Tibial artery (tissue), 4 donors: ENCODE data around the gene PRDM2.

Source experiments
- DNase-seq, 2 donors: peaks; one replicate each; pipeline ENCODE4 v3.0.0-alpha.2; 2019
- H3K27ac ChIP-seq, 2 donors: fragments of 200-600 bp; sonication (generic) in 1 of 2; 1 replicate in 1 of 2; 2 replicates in 1 of 2; pipeline ENCODE4 v1.5.1; 2018 to 2019; ENCODE audit warnings: mild to moderate bottlenecking in 1 of 2
- H3K27me3 ChIP-seq, 2 donors: fragments of 200-600 bp; sonication (generic) in 1 of 2; one replicate each; pipeline versions ENCODE4 v1.5.1 to v1.6.0; 2016 to 2019
- H3K36me3 ChIP-seq, 3 donors: fragments of 200-600 bp; sonication (generic) in 2 of 3; one replicate each; pipeline ENCODE4 v1.5.1; 2016 to 2019; ENCODE audit warnings: mild to moderate bottlenecking in 2 of 3
- H3K4me1 ChIP-seq, 4 donors: fragments of 200-600 bp; sonication (generic) in 2 of 4; 1 replicate in 3 of 4; 2 replicates in 1 of 4; pipeline ENCODE4 v1.5.1; 2016 to 2019
- H3K4me3 ChIP-seq, 2 donors: fragments of 200-600 bp; sonication (generic) in 1 of 2; 1 replicate in 1 of 2; 2 replicates in 1 of 2; pipeline ENCODE4 v1.5.1; 2018 to 2019; ENCODE audit warnings: mild to moderate bottlenecking in 2 of 2
- H3K9me3 ChIP-seq, 3 donors: fragments of 200-600 bp; sonication (generic) in 1 of 3; one replicate each; pipeline ENCODE4 v1.5.1; 2016 to 2019
- intact Hi-C: fragments of 100-400 bp; cut with DNase I; formaldehyde crosslinking; loops from one replicate; pipeline ENCODE4 v1.15.0; 2023; ENCODE audit warnings: low total_unique reads
- TF ChIP-seq, protein P1 (sequence below), 2 experiments: fragments of 200-600 bp in 1 of 2; fragments of 450-650 bp in 1 of 2; IDR thresholded peaks; one replicate each; pipeline ENCODE4 v1.5.1; 2017 to 2019; ENCODE audit warnings: antibody characterized with exemption in 2 of 2, mild to moderate bottlenecking in 1 of 2, moderate library complexity in 1 of 2

PRDM2 gene

GRCh38 chr1:13779930-13780329, 79.9 kb downstream of the PRDM2 start:
- peaks cover 40 to 68% (median 51%) of the 10 kb centered on the region in 3 donors for H3K36me3 ChIP-seq
- DNase-seq, result no peak
- H3K9me3 ChIP-seq, result no peaks in the 10 kb centered on the region
- intact Hi-C loops, result no loop called here
- H3K27ac ChIP-seq, result no peak overlapping the region
- peaks cover 0 to 34% (median 13%) of the 10 kb centered on the region in 4 donors for H3K4me1 ChIP-seq
- no peak overlapping the region for H3K4me3 ChIP-seq
- TF ChIP-seq, protein P1, sequence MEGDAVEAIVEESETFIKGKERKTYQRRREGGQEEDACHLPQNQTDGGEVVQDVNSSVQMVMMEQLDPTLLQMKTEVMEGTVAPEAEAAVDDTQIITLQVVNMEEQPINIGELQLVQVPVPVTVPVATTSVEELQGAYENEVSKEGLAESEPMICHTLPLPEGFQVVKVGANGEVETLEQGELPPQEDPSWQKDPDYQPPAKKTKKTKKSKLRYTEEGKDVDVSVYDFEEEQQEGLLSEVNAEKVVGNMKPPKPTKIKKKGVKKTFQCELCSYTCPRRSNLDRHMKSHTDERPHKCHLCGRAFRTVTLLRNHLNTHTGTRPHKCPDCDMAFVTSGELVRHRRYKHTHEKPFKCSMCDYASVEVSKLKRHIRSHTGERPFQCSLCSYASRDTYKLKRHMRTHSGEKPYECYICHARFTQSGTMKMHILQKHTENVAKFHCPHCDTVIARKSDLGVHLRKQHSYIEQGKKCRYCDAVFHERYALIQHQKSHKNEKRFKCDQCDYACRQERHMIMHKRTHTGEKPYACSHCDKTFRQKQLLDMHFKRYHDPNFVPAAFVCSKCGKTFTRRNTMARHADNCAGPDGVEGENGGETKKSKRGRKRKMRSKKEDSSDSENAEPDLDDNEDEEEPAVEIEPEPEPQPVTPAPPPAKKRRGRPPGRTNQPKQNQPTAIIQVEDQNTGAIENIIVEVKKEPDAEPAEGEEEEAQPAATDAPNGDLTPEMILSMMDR (IDR thresholded peaks at IDR 0.05), result no peak
- no peaks in the 10 kb centered on the region for H3K27me3 ChIP-seq

DNA sequence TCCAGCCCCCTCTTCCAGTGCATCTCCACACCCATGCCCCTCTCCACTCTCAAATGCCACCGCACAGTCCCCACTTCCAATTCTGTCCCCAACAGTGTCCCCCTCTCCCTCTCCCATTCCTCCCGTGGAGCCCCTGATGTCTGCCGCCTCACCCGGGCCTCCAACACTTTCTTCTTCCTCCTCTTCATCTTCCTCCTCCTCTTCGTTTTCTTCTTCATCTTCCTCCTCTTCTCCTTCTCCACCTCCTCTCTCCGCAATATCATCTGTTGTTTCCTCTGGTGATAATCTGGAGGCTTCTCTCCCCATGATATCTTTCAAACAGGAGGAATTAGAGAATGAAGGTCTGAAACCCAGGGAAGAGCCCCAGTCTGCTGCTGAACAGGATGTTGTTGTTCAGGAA, 80.8 kb downstream of the PRDM2 start:
- H3K36me3 ChIP-seq, result peaks cover 32 to 63% (median 46%) of the 10 kb centered on the region in 3 donors
- H3K4me3 ChIP-seq, result no peak overlapping the region
- no peak overlapping the region for H3K27ac ChIP-seq
- DNase-seq, result no peak
- peaks cover 0 to 40% (median 10%) of the 10 kb centered on the region in 4 donors for H3K4me1 ChIP-seq
- intact Hi-C loops, result no loop called here
- no peaks in the 10 kb centered on the region for H3K9me3 ChIP-seq
- no peaks in the 10 kb centered on the region for H3K27me3 ChIP-seq
- TF ChIP-seq, protein P1 (IDR thresholded peaks at IDR 0.05), result no peak

DNA sequence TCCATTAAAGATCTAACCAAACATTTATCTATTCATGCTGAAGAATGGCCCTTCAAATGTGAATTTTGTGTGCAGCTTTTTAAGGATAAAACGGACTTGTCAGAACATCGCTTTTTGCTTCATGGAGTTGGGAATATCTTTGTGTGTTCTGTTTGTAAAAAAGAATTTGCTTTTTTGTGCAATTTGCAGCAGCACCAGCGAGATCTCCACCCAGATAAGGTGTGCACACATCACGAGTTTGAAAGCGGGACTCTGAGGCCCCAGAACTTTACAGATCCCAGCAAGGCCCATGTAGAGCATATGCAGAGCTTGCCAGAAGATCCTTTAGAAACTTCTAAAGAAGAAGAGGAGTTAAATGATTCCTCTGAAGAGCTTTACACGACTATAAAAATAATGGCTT, 81.2 kb downstream of the PRDM2 start:
- DNase-seq, result no peak
- Histone ChIP-seq H3K4me1 (peaks cover 0 to 40% (median 10%) of the 10 kb centered on the region in 4 donors), H3K36me3 (peaks cover 27 to 59% (median 42%) of the 10 kb centered on the region in 3 donors), H3K27ac (no peak overlapping the region), H3K27me3 (no peaks in the 10 kb centered on the region), H3K4me3 (no peak overlapping the region), H3K9me3 (no peaks in the 10 kb centered on the region)
- intact Hi-C loops, result no loop called here
- TF ChIP-seq, protein P1 (IDR thresholded peaks at IDR 0.05), result no peak

GRCh38 chr1:13781907-13782633, 82.1 kb downstream of the PRDM2 start:
- no peaks in the 10 kb centered on the region for H3K9me3 ChIP-seq
- H3K4me1 ChIP-seq, result peaks cover 0 to 40% (median 10%) of the 10 kb centered on the region in 4 donors
- peak overlapping the region; percentile 13 to 15 for H3K4me3 ChIP-seq
- intact Hi-C loops, result no loop called here
- DNase-seq, result no peak
- TF ChIP-seq, protein P1 (IDR thresholded peaks at IDR 0.05), result no peak
- H3K27me3 ChIP-seq, result no peaks in the 10 kb centered on the region
- H3K27ac ChIP-seq, result peak overlapping the region; percentile 9 to 27
- H3K36me3 ChIP-seq, result peaks cover 20 to 56% (median 33%) of the 10 kb centered on the region in 3 donors

GRCh38 chr1:13782634-13783360, 82.8 kb downstream of the PRDM2 start:
- H3K4me3 ChIP-seq, result peak overlapping the region; percentile 13 to 15
- DNase-seq, result no peak
- TF ChIP-seq, protein P1 (IDR thresholded peaks at IDR 0.05), result no peak
- H3K4me1 ChIP-seq, result peaks cover 0 to 40% (median 10%) of the 10 kb centered on the region in 4 donors
- H3K36me3 ChIP-seq, result peaks cover 15 to 49% (median 26%) of the 10 kb centered on the region in 3 donors
- peak overlapping the region; percentile 9 to 27 for H3K27ac ChIP-seq
- H3K9me3 ChIP-seq, result no peaks in the 10 kb centered on the region
- no peaks in the 10 kb centered on the region for H3K27me3 ChIP-seq
- intact Hi-C loops, result no loop called here
